HCT116 (cell line): ENCODE measurements around the gene MCEE. TPM values are rescaled to one million over a fixed set of nuclear protein-coding genes. Genes with fewer than 3 reads are reported as not detected.
A peak's percentile ranks its signal among the peaks of the same experiment; 100 is the strongest.

Experiments used
- ATAC-seq: fragments of 200-7000 bp; cut with Tn5 transposase; 2 replicates; pipeline ENCODE4 v1.9.1; 2020; ENCODE audit warnings: mild to moderate bottlenecking, moderate library complexity
- BruUV-seq: library from RNA; stranded (reverse); fragments of 400-500 nt; replicated peaks from 2 replicates; lab custom pipeline; 2021; lab: Mats Ljungman, UMichigan
- CTCF ChIA-PET: fragments of 300-600 bp; sonication (Branson Sonifier 250); formaldehyde crosslinking; loops from one replicate; lab custom pipeline; 2021; ENCODE audit warnings: antibody characterized with exemption; lab: Charles Lee
- POLR2A ChIA-PET: fragments of 300-600, 350-600 bp; sonication (Branson Sonifier 250); formaldehyde crosslinking; loops from one replicate; lab custom pipeline; 2021; ENCODE audit warnings: antibody characterized with exemption; lab: Charles Lee
- RAD21 ChIA-PET, 2 experiments: fragments of 300-600 bp; sonication (Branson Sonifier 250); formaldehyde crosslinking; loops; one replicate each; lab custom pipeline; 2023; ENCODE audit warnings: low total read pairs in 2 of 2; ENCODE audit not compliant: uncharacterized antibody in 2 of 2, unreplicated experiment in 2 of 2, low non-redundant PET in 1 of 2; lab: Charles Lee
- DNase-seq: peaks from one replicate; pipeline ENCODE4 v3.0.0-alpha.2; 2010; ENCODE audit warnings: low read depth, low spot score
- H2AFZ ChIP-seq: fragments of 200-600 bp; shearing (Covaris generic), sonication (generic); 2 replicates; pipeline ENCODE4 v1.6.1; 2017; ENCODE audit warnings: low read depth, mixed run types, mixed read lengths, antibody characterized with exemption, low read length; ENCODE audit not compliant: poor library complexity, severe bottlenecking
- H3K27ac ChIP-seq: 2 replicates; pipeline ENCODE4 v1.5.1; 2012; ENCODE audit warnings: low read depth, low read length
- H3K27me3 ChIP-seq: fragments of 200-600 bp; sonication (generic); 2 replicates; pipeline ENCODE4 v1.6.1; 2016; ENCODE audit warnings: mixed run types, low read length, mixed read lengths; ENCODE audit not compliant: insufficient read depth
- H3K36me3 ChIP-seq, 2 experiments: fragments of 200-500 bp in 1 of 2; fragments of 200-600 bp in 1 of 2; sonication (Bioruptor generic) in 1 of 2; sonication (generic) in 1 of 2; 2 replicates each; pipeline versions ENCODE4 v1.5.1 to v1.6.1; 2014 to 2016; ENCODE audit warnings: low read length in 2 of 2, inconsistent platforms in 1 of 2, mixed read lengths in 1 of 2, mixed run types in 1 of 2; ENCODE audit not compliant: insufficient read depth in 2 of 2, control insufficient read depth in 1 of 2
- H3K4me1 ChIP-seq, 2 experiments: fragments of 200-600 bp in 1 of 2; sonication (generic) in 1 of 2; 2 replicates each; pipeline versions ENCODE4 v1.5.1 to v1.6.1; 2012 to 2017; ENCODE audit warnings: low read length in 2 of 2, inconsistent platforms in 1 of 2, mild to moderate bottlenecking in 1 of 2, mixed read lengths in 1 of 2, mixed run types in 1 of 2, moderate library complexity in 1 of 2; ENCODE audit not compliant: insufficient read depth in 2 of 2, control insufficient read depth in 1 of 2
- H3K4me2 ChIP-seq: fragments of 200-600 bp; sonication (generic); 2 replicates; pipeline ENCODE4 v1.6.1; 2017; ENCODE audit warnings: mixed run types, low read length, mixed read lengths
- H3K4me3 ChIP-seq, 2 experiments: fragments of 200-600 bp in 1 of 2; sonication (generic) in 1 of 2; replicated peaks in 1 of 2; 2 replicates each; pipeline ENCODE4 v1.5.1; 2011 to 2016; ENCODE audit warnings: low read length in 2 of 2, control low read depth in 1 of 2, low read depth in 1 of 2, mild to moderate bottlenecking in 1 of 2, mixed read lengths in 1 of 2, mixed run types in 1 of 2
- H3K79me2 ChIP-seq: fragments of 200-600 bp; sonication (generic); 2 replicates; pipeline ENCODE4 v1.6.1; 2017; ENCODE audit warnings: mild to moderate bottlenecking, mixed run types, low read length, moderate library complexity, mixed read lengths; ENCODE audit not compliant: insufficient read depth
- H3K9ac ChIP-seq: fragments of 200-600 bp; sonication (generic); 2 replicates; pipeline ENCODE4 v1.6.1; 2016; ENCODE audit warnings: low read length, mixed read lengths
- H3K9me2 ChIP-seq: fragments of 200-600 bp; sonication (generic), shearing (Covaris generic); 2 replicates; pipeline ENCODE4 v1.6.1; 2017; ENCODE audit warnings: mixed run types, mild to moderate bottlenecking, moderate library complexity; ENCODE audit not compliant: insufficient read depth
- H3K9me3 ChIP-seq, 2 experiments: fragments of 200-500 bp in 1 of 2; fragments of 200-600 bp in 1 of 2; sonication (Bioruptor generic) in 1 of 2; sonication (generic) in 1 of 2; 2 replicates each; pipeline ENCODE4 v1.6.1; 2014 to 2017; ENCODE audit warnings: low read length in 2 of 2, mixed read lengths in 2 of 2, inconsistent platforms in 1 of 2, low read depth in 1 of 2, mild to moderate bottlenecking in 1 of 2, mixed run types in 1 of 2, moderate library complexity in 1 of 2; ENCODE audit not compliant: control insufficient read depth in 1 of 2, insufficient read depth in 1 of 2
- H4K20me1 ChIP-seq: fragments of 200-600 bp; sonication (generic), shearing (Covaris generic); 2 replicates; pipeline ENCODE4 v1.6.1; 2017; ENCODE audit warnings: mixed run types, mild to moderate bottlenecking, moderate library complexity; ENCODE audit not compliant: insufficient read depth
- CBX3 ChIP-seq: IDR thresholded peaks from 2 replicates; pipeline ENCODE4 v1.6.1; 2012; ENCODE audit warnings: low read depth
- CEBPB ChIP-seq: IDR thresholded peaks from 2 replicates; pipeline ENCODE4 v1.6.1; 2012; ENCODE audit warnings: low read depth
- ELF1 ChIP-seq: IDR thresholded peaks from 2 replicates; pipeline ENCODE4 v1.6.1; 2012; ENCODE audit warnings: low read depth, borderline replicate concordance
- EZH2 ChIP-seq: fragments of 200-600 bp; sonication (generic); IDR thresholded peaks from 2 replicates; pipeline ENCODE4 v1.6.1; 2017; ENCODE audit warnings: antibody characterized with exemption, mixed run types
- FOSL1 ChIP-seq: IDR thresholded peaks from 2 replicates; pipeline ENCODE4 v1.6.1; 2012; ENCODE audit warnings: low read depth
- JUND ChIP-seq: IDR thresholded peaks from 2 replicates; pipeline ENCODE4 v1.6.1; 2012
- POLR2A ChIP-seq: IDR thresholded peaks from 2 replicates; pipeline ENCODE4 v1.7.0; 2011; ENCODE audit warnings: borderline replicate concordance; ENCODE audit not compliant: insufficient read depth, insufficient read length; ENCODE audit errors: extremely low read depth
- RAD21 ChIP-seq: IDR thresholded peaks from 2 replicates; pipeline ENCODE4 v1.6.1; 2012; ENCODE audit warnings: low read depth, mild to moderate bottlenecking
- SIN3A ChIP-seq: IDR thresholded peaks from 2 replicates; pipeline ENCODE4 v1.6.1; 2012; ENCODE audit warnings: low read depth
- SRF ChIP-seq: IDR thresholded peaks from 2 replicates; pipeline ENCODE4 v1.6.1; 2012; ENCODE audit warnings: low read depth
- YY1 ChIP-seq: IDR thresholded peaks from 2 replicates; pipeline ENCODE4 v1.6.1; 2011; ENCODE audit warnings: low read length, low read depth, moderate library complexity, mild to moderate bottlenecking; ENCODE audit not compliant: insufficient replicate concordance; ENCODE audit errors: extremely low read depth
- intact Hi-C: fragments of 100-400 bp; cut with micrococcal nuclease; formaldehyde crosslinking; loops from 2 replicates; pipeline ENCODE4 v1.10.0; 2022
- total RNA-seq: library from RNA; stranded (reverse); gene quantifications from one replicate; pipeline ENCODE4 v1.2.1, GENCODE V29; 2021; ENCODE audit not compliant: unreplicated experiment
- TF ChIP-seq, protein P1 (sequence below), 3 experiments: fragments of 200-600 bp in 1 of 3; sonication (generic) in 1 of 3; IDR thresholded peaks in 2 of 3; conservative IDR thresholded peaks in 1 of 3; 2 replicates each; pipeline ENCODE4 v1.5.1; 2012 to 2017; ENCODE audit warnings: low read depth in 2 of 3, low read length in 2 of 3, antibody characterized with exemption in 1 of 3, borderline replicate concordance in 1 of 3, control low read depth in 1 of 3, mild to moderate bottlenecking in 1 of 3, mixed read lengths in 1 of 3, mixed run types in 1 of 3, moderate library complexity in 1 of 3; ENCODE audit not compliant: insufficient read depth in 1 of 3
- TF ChIP-seq, protein P2 (sequence below): IDR thresholded peaks from 2 replicates; pipeline ENCODE4 v1.6.1; 2012
- TF ChIP-seq, protein P3 (sequence below): IDR thresholded peaks from 2 replicates; pipeline ENCODE4 v1.6.1; 2012

MCEE gene
- total RNA-seq, 1 experiment from 2014 or later = 9.0 TPM

DNA sequence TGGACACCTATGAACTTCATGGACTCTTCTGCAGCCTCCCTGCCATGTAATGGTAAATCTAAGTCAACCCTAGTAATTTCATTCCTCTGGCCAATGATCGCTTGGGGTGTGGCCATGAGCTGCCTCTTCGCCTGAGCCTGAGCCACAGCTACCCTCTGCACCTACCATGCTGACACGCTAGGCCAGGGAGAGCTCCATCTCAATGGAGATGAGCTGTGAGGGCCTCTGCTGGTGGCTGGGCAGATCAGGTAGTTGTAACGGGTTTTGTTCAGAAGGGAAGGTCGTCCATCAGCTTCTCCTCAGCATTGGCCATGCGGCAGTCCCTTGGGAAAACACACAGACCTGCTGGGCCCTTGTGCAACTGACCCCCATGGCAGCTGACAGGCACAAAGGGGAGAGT is 24.8 kb upstream of the MCEE start:
- ATAC-seq (peak; percentile 76), DNase-seq (peak; percentile 31)
- Histone ChIP-seq H3K36me3 (0 out of 4 replicates have a peak, but pooled peaks cover 0 to 2% of the 10 kb centered on the region in 2 experiments), H2AFZ (no peak overlapping the region), H3K9ac (no peak overlapping the region), H3K4me1 (no peaks in the 10 kb centered on the region), H3K79me2 (no peaks in the 10 kb centered on the region), H4K20me1 (no peaks in the 10 kb centered on the region), H3K4me2 (no peak overlapping the region), H3K27ac (no peak overlapping the region), H3K9me2 (no peaks in the 10 kb centered on the region), H3K27me3 (no peaks in the 10 kb centered on the region), H3K9me3 (no peaks in the 10 kb centered on the region), H3K4me3 (no peak overlapping the region)
- ChIA-PET CTCF (interaction anchor here (0.9 to 3.5 kb wide), 6 partner anchors 11 to 170 kb away, joined by 3 to 17 read pairs (median 5); no protein-coding TSS in a partner anchor), RAD21 (interaction anchor here (0.7 to 1.6 kb wide), 3 partner anchors 54 to 131 kb away, joined by 3 to 6 read pairs (median 5); partner anchors contain the start of gene PAIP2B (in 1 of the 2)), POLR2A (no interaction called here)
- BruUV-seq = no TSS peak
- intact Hi-C loops = no loop called here
- TF ChIP-seq RAD21 (peak; percentile 61), CBX3 (no peak), YY1 (no peak), SIN3A (no peak), EZH2 (no peak), SRF (no peak), JUND (no peak), CEBPB (no peak), POLR2A (no peak), FOSL1 (no peak), ELF1 (no peak)
- TF ChIP-seq, protein P1, sequence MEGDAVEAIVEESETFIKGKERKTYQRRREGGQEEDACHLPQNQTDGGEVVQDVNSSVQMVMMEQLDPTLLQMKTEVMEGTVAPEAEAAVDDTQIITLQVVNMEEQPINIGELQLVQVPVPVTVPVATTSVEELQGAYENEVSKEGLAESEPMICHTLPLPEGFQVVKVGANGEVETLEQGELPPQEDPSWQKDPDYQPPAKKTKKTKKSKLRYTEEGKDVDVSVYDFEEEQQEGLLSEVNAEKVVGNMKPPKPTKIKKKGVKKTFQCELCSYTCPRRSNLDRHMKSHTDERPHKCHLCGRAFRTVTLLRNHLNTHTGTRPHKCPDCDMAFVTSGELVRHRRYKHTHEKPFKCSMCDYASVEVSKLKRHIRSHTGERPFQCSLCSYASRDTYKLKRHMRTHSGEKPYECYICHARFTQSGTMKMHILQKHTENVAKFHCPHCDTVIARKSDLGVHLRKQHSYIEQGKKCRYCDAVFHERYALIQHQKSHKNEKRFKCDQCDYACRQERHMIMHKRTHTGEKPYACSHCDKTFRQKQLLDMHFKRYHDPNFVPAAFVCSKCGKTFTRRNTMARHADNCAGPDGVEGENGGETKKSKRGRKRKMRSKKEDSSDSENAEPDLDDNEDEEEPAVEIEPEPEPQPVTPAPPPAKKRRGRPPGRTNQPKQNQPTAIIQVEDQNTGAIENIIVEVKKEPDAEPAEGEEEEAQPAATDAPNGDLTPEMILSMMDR (IDR thresholded peaks at IDR 0.05 in 2 of 3, conservative IDR thresholded peaks at IDR 0.05 in 1 of 3; ENCODE audit: borderline replicate concordance in 1 of 3, insufficient read depth in 1 of 3, low read depth in 2 of 3, low read length in 2 of 3) = peak; percentile 34 to 55 (median 43); a peak in 4 of 6 replicates
- TF ChIP-seq, protein P2, sequence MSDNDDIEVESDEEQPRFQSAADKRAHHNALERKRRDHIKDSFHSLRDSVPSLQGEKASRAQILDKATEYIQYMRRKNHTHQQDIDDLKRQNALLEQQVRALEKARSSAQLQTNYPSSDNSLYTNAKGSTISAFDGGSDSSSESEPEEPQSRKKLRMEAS = no peak
- TF ChIP-seq, protein P3, sequence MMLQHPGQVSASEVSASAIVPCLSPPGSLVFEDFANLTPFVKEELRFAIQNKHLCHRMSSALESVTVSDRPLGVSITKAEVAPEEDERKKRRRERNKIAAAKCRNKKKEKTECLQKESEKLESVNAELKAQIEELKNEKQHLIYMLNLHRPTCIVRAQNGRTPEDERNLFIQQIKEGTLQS = no peak
